ENCODE measurements around the gene DOCK3.

DOCK3 gene

GRCh38 chr3:51328206-51328605 is 653.5 kb downstream of the DOCK3 start:
- TF ChIP-seq FOXP2 (optimal IDR thresholded peaks at IDR 0.05; ENCODE audit: borderline replicate concordance, extremely low read depth, extremely low read length, insufficient read depth): no peak
- TF ChIP-seq POLR2AphosphoS5 (IDR thresholded peaks at IDR 0.05; ENCODE audit: low read depth, low read length): no peak
- no peak for TF ChIP-seq TAF1 (IDR thresholded peaks at IDR 0.05; ENCODE audit: borderline replicate concordance, insufficient read depth, low read length)
- no peak for TF ChIP-seq SIN3A (IDR thresholded peaks at IDR 0.05; ENCODE audit: borderline replicate concordance, insufficient read depth, low read length)
- no peak for TF ChIP-seq REST (IDR thresholded peaks at IDR 0.05; ENCODE audit: insufficient read depth in 1 of 2, low read depth in 2 of 2, low read length in 2 of 2)

GRCh38 chr3:51330046-51330445 is 655.3 kb downstream of the DOCK3 start:
- TF ChIP-seq TAF1 (IDR thresholded peaks at IDR 0.05; ENCODE audit: borderline replicate concordance, insufficient read depth, low read length) (no peak), FOXP2 (optimal IDR thresholded peaks at IDR 0.05; ENCODE audit: borderline replicate concordance, extremely low read depth, extremely low read length, insufficient read depth) (no peak), REST (IDR thresholded peaks at IDR 0.05; ENCODE audit: insufficient read depth in 1 of 2, low read depth in 2 of 2, low read length in 2 of 2) (no peak), POLR2AphosphoS5 (IDR thresholded peaks at IDR 0.05; ENCODE audit: low read depth, low read length) (no peak), SIN3A (IDR thresholded peaks at IDR 0.05; ENCODE audit: borderline replicate concordance, insufficient read depth, low read length) (no peak)

- no peak for TF ChIP-seq TAF1 (IDR thresholded peaks at IDR 0.05; ENCODE audit: borderline replicate concordance, insufficient read depth, low read length)
- no peak for TF ChIP-seq SIN3A (IDR thresholded peaks at IDR 0.05; ENCODE audit: borderline replicate concordance, insufficient read depth, low read length)
- no peak for TF ChIP-seq FOXP2 (optimal IDR thresholded peaks at IDR 0.05; ENCODE audit: borderline replicate concordance, extremely low read depth, extremely low read length, insufficient read depth)
- no peak for TF ChIP-seq REST (IDR thresholded peaks at IDR 0.05; ENCODE audit: insufficient read depth in 1 of 2, low read depth in 2 of 2, low read length in 2 of 2)
- TF ChIP-seq POLR2AphosphoS5 (IDR thresholded peaks at IDR 0.05; ENCODE audit: low read depth, low read length): no peak
These were observed 657.4 kb downstream of the DOCK3 start for GRCh38 chr3:51332156-51332555.

GRCh38 chr3:51333021-51333420 is 658.3 kb downstream of the DOCK3 start:
- no peak for TF ChIP-seq TAF1 (IDR thresholded peaks at IDR 0.05; ENCODE audit: borderline replicate concordance, insufficient read depth, low read length)
- TF ChIP-seq REST (IDR thresholded peaks at IDR 0.05; ENCODE audit: insufficient read depth in 1 of 2, low read depth in 2 of 2, low read length in 2 of 2): no peak
- TF ChIP-seq SIN3A (IDR thresholded peaks at IDR 0.05; ENCODE audit: borderline replicate concordance, insufficient read depth, low read length): no peak

- TF ChIP-seq FOXP2 (optimal IDR thresholded peaks at IDR 0.05; ENCODE audit: borderline replicate concordance, extremely low read depth, extremely low read length, insufficient read depth) (no peak), SIN3A (IDR thresholded peaks at IDR 0.05; ENCODE audit: borderline replicate concordance, insufficient read depth, low read length) (no peak), POLR2AphosphoS5 (IDR thresholded peaks at IDR 0.05; ENCODE audit: low read depth, low read length) (no peak), REST (IDR thresholded peaks at IDR 0.05; ENCODE audit: insufficient read depth in 1 of 2, low read depth in 2 of 2, low read length in 2 of 2) (no peak), TAF1 (IDR thresholded peaks at IDR 0.05; ENCODE audit: borderline replicate concordance, insufficient read depth, low read length) (no peak)
These were observed 661.5 kb downstream of the DOCK3 start for GRCh38 chr3:51336261-51336660.

Measured in PFSK-1 (cell line).